ENCODE results near the gene CD28. TPM values are rescaled to one million over a fixed set of nuclear protein-coding genes. Genes with fewer than 3 reads are reported as not detected.

CD28 gene
- total and polyA plus RNA-seq, 10 of the 15 experiments (the other 5 are each of a cell fraction or from before 2014, with no cell fraction given): 0.03 to 0.23 (median 0.04) TPM; not detected in 7

DNA sequence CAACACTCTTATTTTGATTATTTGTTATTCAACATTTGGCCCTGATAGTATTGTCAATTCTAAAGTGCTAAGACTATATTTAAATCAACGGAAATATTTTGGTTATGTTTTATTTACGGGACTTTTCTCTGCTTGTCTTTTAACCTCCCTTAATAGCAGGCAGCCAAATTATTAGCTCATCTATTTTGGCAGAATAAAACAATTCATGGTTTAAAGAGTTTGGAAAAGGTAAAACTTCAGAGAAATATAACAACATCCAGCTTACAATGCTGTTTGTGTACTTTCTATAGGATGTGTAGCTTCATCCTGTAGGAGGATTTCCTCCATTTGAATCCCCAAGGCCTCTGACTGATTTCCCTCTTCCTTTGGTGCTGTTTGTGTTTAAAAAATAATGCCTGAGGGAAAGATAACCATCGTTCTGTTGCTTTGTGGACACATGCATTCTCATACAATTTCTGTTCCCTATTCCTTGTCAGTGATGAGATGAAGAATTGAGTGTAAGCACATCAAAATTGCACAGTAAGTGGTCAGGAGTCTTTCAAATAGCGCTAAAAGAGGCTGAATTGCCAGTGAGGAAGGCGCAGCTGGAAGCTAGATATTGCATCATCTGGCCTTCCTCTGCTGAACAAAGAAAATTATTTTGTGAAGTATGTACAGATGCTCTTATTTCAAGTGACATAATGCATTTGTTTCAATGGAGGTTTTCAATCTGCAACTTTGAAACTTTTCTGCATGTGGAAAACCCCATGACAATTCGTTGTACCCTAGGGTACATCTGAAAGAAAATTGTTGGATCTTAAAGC is 80.3 kb downstream of the CD28 start:
- Histone ChIP-seq H3K4me3 (no peak overlapping the region), H3K36me3 (ENCODE audit: control insufficient read depth in 2 of 2, insufficient read depth in 2 of 2, low read length in 1 of 2) (no peaks in the 10 kb centered on the region), H3K27me3 (replicated peaks in 1 of 2; ENCODE audit: control insufficient read depth in 2 of 2, insufficient read depth in 2 of 2, low read length in 1 of 2) (no peaks in the 10 kb centered on the region; a peak in 1 of 4 replicates), H3K4me2 (ENCODE audit: control insufficient read depth, insufficient read depth) (no peak overlapping the region), H3K4me1 (ENCODE audit: control insufficient read depth, insufficient read depth, low read length) (no peaks in the 10 kb centered on the region), H3K9me3 (replicated peaks; ENCODE audit: control insufficient read depth, insufficient read depth, low read length) (no peaks in the 10 kb centered on the region), H4K20me1 (ENCODE audit: control insufficient read depth, insufficient read depth) (no peaks in the 10 kb centered on the region), H2AFZ (ENCODE audit: control insufficient read depth, low read depth, low read length) (no peak overlapping the region), H3K9ac (ENCODE audit: control insufficient read depth, insufficient read depth, low read length) (no peak overlapping the region), H3K79me2 (ENCODE audit: control insufficient read depth, insufficient read depth, low read length) (no peaks in the 10 kb centered on the region), H3K27ac (ENCODE audit: control insufficient read depth, insufficient read depth) (no peak overlapping the region)
- DNase-seq (ENCODE audit: low read depth, low spot score) (no peak), FAIRE-seq (no peak), ATAC-seq (no peak)
- intact Hi-C loops (cut with micrococcal nuclease; ENCODE audit: unreplicated experiment) (no loop called here), in situ Hi-C loops (cut with MboI) (no loop called here)
- ChIA-PET CTCF (no interaction called here), SMC1A (ENCODE audit: uncharacterized antibody, unreplicated experiment) (no interaction called here), RAD21 (ENCODE audit: unreplicated experiment) (interaction anchor here (0.5 kb wide), 1 partner anchor 572 kb away, joined by 3 read pairs; no protein-coding TSS in a partner anchor), POLR2A (no interaction called here)
- TF ChIP-seq FOS (IDR thresholded peaks at IDR 0.05; ENCODE audit: borderline replicate concordance, extremely low read depth, insufficient read length) (no peak), ZNF622 (IDR thresholded peaks at IDR 0.05) (no peak), TCF12 (IDR thresholded peaks at IDR 0.05; ENCODE audit: low read depth, low read length) (no peak), PAX8 (IDR thresholded peaks at IDR 0.05) (no peak), NFYA (IDR thresholded peaks at IDR 0.05; ENCODE audit: borderline replicate concordance, low read depth, low read length) (no peak), NR2C1 (IDR thresholded peaks at IDR 0.05) (no peak), WRNIP1 (IDR thresholded peaks at IDR 0.05; ENCODE audit: borderline replicate concordance, low read depth, low read length) (no peak), RUNX3 (IDR thresholded peaks at IDR 0.05; ENCODE audit: low read length) (no peak)
- TF ChIP-seq, protein P1, sequence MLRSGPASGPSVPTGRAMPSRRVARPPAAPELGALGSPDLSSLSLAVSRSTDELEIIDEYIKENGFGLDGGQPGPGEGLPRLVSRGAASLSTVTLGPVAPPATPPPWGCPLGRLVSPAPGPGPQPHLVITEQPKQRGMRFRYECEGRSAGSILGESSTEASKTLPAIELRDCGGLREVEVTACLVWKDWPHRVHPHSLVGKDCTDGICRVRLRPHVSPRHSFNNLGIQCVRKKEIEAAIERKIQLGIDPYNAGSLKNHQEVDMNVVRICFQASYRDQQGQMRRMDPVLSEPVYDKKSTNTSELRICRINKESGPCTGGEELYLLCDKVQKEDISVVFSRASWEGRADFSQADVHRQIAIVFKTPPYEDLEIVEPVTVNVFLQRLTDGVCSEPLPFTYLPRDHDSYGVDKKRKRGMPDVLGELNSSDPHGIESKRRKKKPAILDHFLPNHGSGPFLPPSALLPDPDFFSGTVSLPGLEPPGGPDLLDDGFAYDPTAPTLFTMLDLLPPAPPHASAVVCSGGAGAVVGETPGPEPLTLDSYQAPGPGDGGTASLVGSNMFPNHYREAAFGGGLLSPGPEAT (IDR thresholded peaks at IDR 0.05; ENCODE audit: low read depth): no peak
- BruUV-seq (replicated peaks): no TSS peak
- WGBS (ENCODE audit: insufficient coverage, insufficient replicate concordance, low lambda C conversion rate, missing lambda C conversion rate): 36% methylated on average over 6 of the region's 6 CpGs

Data from GM12878 (cell line).